ENCODE data around the gene PCP2.

DNA sequence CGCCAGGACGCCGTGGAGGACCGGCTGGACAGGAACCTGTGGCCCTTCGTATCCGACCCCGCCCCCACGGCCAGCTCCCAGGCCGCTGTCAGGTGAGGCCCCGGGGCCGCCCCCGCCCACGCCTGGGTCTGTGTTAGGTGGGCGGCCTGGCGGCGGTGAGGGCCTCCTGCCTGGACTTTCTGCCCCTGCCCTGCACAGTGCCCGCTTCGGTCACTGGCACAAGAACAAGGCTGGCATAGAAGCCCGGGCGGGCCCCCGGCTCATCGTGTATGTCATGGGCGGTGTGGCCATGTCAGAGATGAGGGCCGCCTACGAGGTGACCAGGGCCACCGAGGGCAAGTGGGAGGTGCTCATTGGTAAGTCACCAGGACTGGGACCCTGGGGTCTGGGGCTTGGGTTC lies 13.6 kb upstream of the PCP2 start:
- TF ChIP-seq CTCF (IDR thresholded peaks at IDR 0.05) (no peak), EZH2 (IDR thresholded peaks at IDR 0.05) (no peak)
